GM12878 (cell line): ENCODE data around the gene KIF2C. TPM values are rescaled to one million over a fixed set of nuclear protein-coding genes. Genes with fewer than 3 reads are reported as not detected.
A peak's percentile ranks its signal among the peaks of the same experiment; 100 is the strongest.

Source experiments
- ATAC-seq: fragments of 200-7000 bp; cut with Tn5 transposase; 3 replicates; pipeline ENCODE4 v1.9.1; 2020; ENCODE audit warnings: mild to moderate bottlenecking, moderate library complexity
- BruUV-seq: library from RNA; stranded (reverse); fragments of 400-500 nt; replicated peaks from 2 replicates; lab custom pipeline; 2021; lab: Mats Ljungman, UMichigan
- CTCF ChIA-PET: fragments of 300-600 bp; sonication (Branson Sonifier 250); formaldehyde crosslinking; extraction: SDS; loops from one replicate; lab custom pipeline; 2021; ENCODE audit warnings: inconsistent platforms; lab: Yijun Ruan, JAX
- POLR2A ChIA-PET: fragments of 350-600 bp; formaldehyde crosslinking; extraction: SDS; loops from one replicate; lab custom pipeline; 2021; ENCODE audit warnings: inconsistent platforms; lab: Charles Lee
- RAD21 ChIA-PET: fragments of 300-600 bp; sonication (Branson Sonifier 250); formaldehyde crosslinking; loops from one replicate; lab custom pipeline; 2023; ENCODE audit warnings: antibody characterized with exemption; ENCODE audit not compliant: unreplicated experiment; lab: Charles Lee
- SMC1A ChIA-PET: fragments of 300-600 bp; sonication (Branson Sonifier 250); formaldehyde crosslinking; loops from one replicate; lab custom pipeline; 2023; ENCODE audit not compliant: unreplicated experiment, uncharacterized antibody; lab: Charles Lee
- DNase-seq: peaks from one replicate; pipeline ENCODE4 v3.0.0-alpha.2; 2011; ENCODE audit warnings: low read depth, low spot score
- FAIRE-seq: peaks from 3 replicates; lab custom pipeline; 2011; peaks lifted over from hg19 to GRCh38; lab: Jason Lieb, UNC
- H2AFZ ChIP-seq: 2 replicates; pipeline ENCODE4 v1.6.0; 2011; ENCODE audit warnings: low read depth, low read length, control low read depth; ENCODE audit not compliant: control insufficient read depth
- H3K27ac ChIP-seq: 2 replicates; pipeline ENCODE4 v1.5.1; 2011; ENCODE audit warnings: control low read depth; ENCODE audit not compliant: control insufficient read depth, insufficient read depth
- H3K27me3 ChIP-seq, 2 experiments: replicated peaks in 1 of 2; 2 replicates each; pipeline versions ENCODE4 v1.6.0 to v1.6.1; 2011; ENCODE audit warnings: low read length in 1 of 2; ENCODE audit not compliant: control insufficient read depth in 2 of 2, insufficient read depth in 2 of 2
- H3K36me3 ChIP-seq, 2 experiments: 2 replicates each; pipeline ENCODE4 v1.5.1; 2011; ENCODE audit warnings: low read length in 1 of 2; ENCODE audit not compliant: control insufficient read depth in 2 of 2, insufficient read depth in 2 of 2
- H3K4me1 ChIP-seq: 2 replicates; pipeline ENCODE4 v1.6.1; 2011; ENCODE audit warnings: mild to moderate bottlenecking, low read length, moderate library complexity, mixed read lengths; ENCODE audit not compliant: control insufficient read depth, insufficient read depth
- H3K4me2 ChIP-seq: 2 replicates; pipeline ENCODE4 v1.6.0; 2011; ENCODE audit warnings: control low read depth; ENCODE audit not compliant: control insufficient read depth, insufficient read depth
- H3K4me3 ChIP-seq: fragments of 200-600 bp; sonication (generic); 2 replicates; pipeline ENCODE4 v1.5.1; 2016
- H3K79me2 ChIP-seq: 2 replicates; pipeline ENCODE4 v1.6.0; 2011; ENCODE audit warnings: low read length; ENCODE audit not compliant: control insufficient read depth, insufficient read depth
- H3K9ac ChIP-seq: 2 replicates; pipeline ENCODE4 v1.8.0; 2011; ENCODE audit warnings: low read length, control low read depth, mixed read lengths; ENCODE audit not compliant: control insufficient read depth, insufficient read depth
- H3K9me3 ChIP-seq: replicated peaks from 3 replicates; pipeline ENCODE4 v1.5.1; 2011; ENCODE audit warnings: mild to moderate bottlenecking, low read length; ENCODE audit not compliant: control insufficient read depth, insufficient read depth
- H4K20me1 ChIP-seq: 2 replicates; pipeline ENCODE4 v1.6.0; 2011; ENCODE audit not compliant: control insufficient read depth, insufficient read depth
- CBFB ChIP-seq: IDR thresholded peaks from 2 replicates; pipeline ENCODE4 v1.6.1; 2016; ENCODE audit warnings: antibody characterized with exemption, low read depth
- MLLT1 ChIP-seq: fragments of 450-650 bp; IDR thresholded peaks from 2 replicates; pipeline ENCODE4 v1.6.1; 2016; ENCODE audit warnings: mild to moderate bottlenecking
- YY1 ChIP-seq: IDR thresholded peaks from 2 replicates; pipeline ENCODE4 v1.6.1; 2011; ENCODE audit warnings: low read depth, mild to moderate bottlenecking, low read length
- WGBS: methylation state at CpG from one replicate; pipeline ENCODE4 v1.1.6; 2016; ENCODE audit warnings: low lambda C conversion rate; ENCODE audit not compliant: insufficient replicate concordance, insufficient coverage; ENCODE audit errors: missing lambda C conversion rate; 5-methylcytosine and 5-hydroxymethylcytosine counted together
- in situ Hi-C: fragments of 300-500 bp; cut with MboI; formaldehyde crosslinking; loops from 9 replicates; pipeline ENCODE4 v1.14.3; 2018; ENCODE audit warnings: mixed read lengths
- intact Hi-C: fragments of 100-400 bp; cut with micrococcal nuclease; formaldehyde crosslinking; loops from one replicate; pipeline ENCODE4 v1.14.2; 2022; ENCODE audit not compliant: unreplicated experiment
- polyA plus RNA-seq, 11 experiments: library from polyadenylated mRNA; depleted of rRNA in 4 of 11; unstranded in 6 of 11; stranded (reverse) in 5 of 11; fragments of >200 nt; fragmentation: Nextera tagmentation in 4 of 11; fragmentation: Illumina TruSeq in 1 of 11; extraction: Ambion mirVana in 4 of 11; extraction: Trizol in 1 of 11; gene quantifications; 1 replicate in 1 of 11; 2 replicates in 10 of 11; pipeline versions ENCODE4 v1.2.1 to v1.2.3, GENCODE V29; 2011 to 2016; ENCODE audit warnings: inconsistent platforms in 2 of 11, missing spikeins in 2 of 11, low read depth in 1 of 11
- total RNA-seq, 4 experiments: library from RNA; depleted of rRNA in 3 of 4; stranded (reverse); fragments of >200 nt in 3 of 4; fragmentation: Illumina TruSeq in 1 of 4; extraction: Trizol in 1 of 4; gene quantifications; 2 replicates each; pipeline versions ENCODE4 v1.2.1 to v1.2.3, GENCODE V29; 2013 to 2021

The KIF2C gene
- total and polyA plus RNA-seq, 10 of the 15 experiments (the other 5 are each of a cell fraction or from before 2014, with no cell fraction given), result 42.3 to 104 (median 83.8) TPM

- 87% methylated on average over 14 of the region's 14 CpGs for WGBS
- intact Hi-C loops (no loop called here), in situ Hi-C loops (no loop called here)
- H3K27ac ChIP-seq, result no peak overlapping the region
- H2AFZ ChIP-seq, result no peak overlapping the region
- H3K27me3 ChIP-seq, result no peaks in the 10 kb centered on the region
- RAD21 ChIA-PET, result no interaction called here
- no peaks in the 10 kb centered on the region for H3K9me3 ChIP-seq
- no peak overlapping the region for H3K9ac ChIP-seq
- H4K20me1 ChIP-seq, result peaks cover 12% of the 10 kb centered on the region
- POLR2A ChIA-PET, result interaction anchor here (0.6 to 1.6 kb wide), 5 partner anchors 12 to 1559 kb away, joined by 3 to 4 read pairs (median 3); no protein-coding TSS in a partner anchor
- 0 out of 2 replicates have a peak, but pooled peaks have one; percentile 30 for TF ChIP-seq MLLT1
- no peak for TF ChIP-seq YY1
- 0 out of 2 replicates have a peak, but pooled peaks have one; percentile 14 for TF ChIP-seq CBFB
- H3K4me3 ChIP-seq, result no peak overlapping the region
- no TSS peak for BruUV-seq
- no peak for DNase-seq
- CTCF ChIA-PET, result interaction anchor here (0.6 to 1.3 kb wide), 3 partner anchors 10 to 236 kb away, joined by 3 to 5 read pairs (median 5); no protein-coding TSS in a partner anchor
- no peak overlapping the region for H3K4me2 ChIP-seq
- no peak for ATAC-seq
- FAIRE-seq, result no peak
- SMC1A ChIA-PET, result interaction anchor here (0.8 kb wide), 1 partner anchor 12 kb away, joined by 4 read pairs; no protein-coding TSS in a partner anchor
- H3K79me2 ChIP-seq, result peaks cover 33% of the 10 kb centered on the region
- H3K36me3 ChIP-seq, result peaks cover 8 to 30% of the 10 kb centered on the region in 2 experiments
- H3K4me1 ChIP-seq, result peaks cover 32% of the 10 kb centered on the region
Measured at GRCh38 chr1:44780583-44781121, 41.0 kb downstream of the KIF2C start.
